Panc1 (cell line): ENCODE results near the gene RASL11B.

Source experiments
- CTCF ChIP-seq: fragments of 450-650 bp; IDR thresholded peaks from 2 replicates; pipeline ENCODE4 v1.5.1; 2017; ENCODE audit warnings: mild to moderate bottlenecking
- POLR2AphosphoS5 ChIP-seq: IDR thresholded peaks from 2 replicates; pipeline ENCODE4 v1.6.1; 2012; ENCODE audit warnings: mild to moderate bottlenecking, low read depth, low read length, moderate library complexity
- REST ChIP-seq, 2 experiments: IDR thresholded peaks; 2 replicates each; pipeline ENCODE4 v1.6.1; 2011 to 2012; ENCODE audit warnings: low read depth in 2 of 2, control low read depth in 1 of 2, low read length in 1 of 2, mild to moderate bottlenecking in 1 of 2, moderate library complexity in 1 of 2; ENCODE audit not compliant: insufficient read depth in 1 of 2
- SIN3A ChIP-seq: IDR thresholded peaks from 2 replicates; pipeline ENCODE4 v1.6.1; 2012; ENCODE audit warnings: low read depth, mild to moderate bottlenecking, low read length, moderate library complexity, borderline replicate concordance; ENCODE audit not compliant: insufficient read depth
- TCF7L2 ChIP-seq: IDR thresholded peaks from 2 replicates; pipeline ENCODE4 v1.6.1; 2011; ENCODE audit warnings: mild to moderate bottlenecking, low read depth, low read length, inconsistent platforms

- no peak for TF ChIP-seq CTCF
- no peak for TF ChIP-seq POLR2AphosphoS5
- no peak for TF ChIP-seq REST (IDR thresholded peaks at IDR 0.05; ENCODE audit: insufficient read depth in 1 of 2, low read depth in 2 of 2, low read length in 1 of 2)
- no peak for TF ChIP-seq SIN3A
- TF ChIP-seq TCF7L2, result no peak
These were observed 36.5 kb upstream of the RASL11B start for GRCh38 chr4:52825460-52826090.
